ENCODE measurements around the gene JHY. TPM values are rescaled to one million over a fixed set of nuclear protein-coding genes. Genes with fewer than 3 reads are reported as not detected.

Gene JHY
- total RNA-seq, 1 experiment from 2014 or later, result 4.8 TPM

DNA sequence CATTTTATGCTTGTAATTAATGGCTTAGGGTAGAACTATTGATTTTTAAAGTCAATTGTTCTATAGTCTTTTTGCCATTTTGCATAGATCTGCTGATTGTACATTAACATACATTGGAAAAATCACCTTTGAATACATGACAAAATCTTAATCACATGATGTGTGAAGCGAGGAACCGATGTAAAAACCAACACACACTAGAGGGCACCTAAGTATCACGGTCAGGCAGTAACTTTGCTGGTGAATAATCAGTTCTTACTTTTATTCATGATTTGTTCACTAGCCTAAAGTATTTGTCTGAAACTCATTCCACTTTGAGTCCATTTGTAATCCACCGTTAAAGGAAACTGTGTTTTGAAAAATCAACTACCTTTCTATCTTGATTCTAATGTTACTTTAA is 28.2 kb downstream of the JHY start:
- no TSS peak for BruUV-seq (replicated peaks)
- Histone ChIP-seq H3K27me3 (ENCODE audit: insufficient read depth, low read length) (no peaks in the 10 kb centered on the region), H3K36me3 (ENCODE audit: control insufficient read depth in 1 of 2, insufficient read depth in 2 of 2, low read length in 2 of 2) (no peaks in the 10 kb centered on the region), H3K9me3 (ENCODE audit: control insufficient read depth in 1 of 2, insufficient read depth in 1 of 2, low read depth in 1 of 2, low read length in 2 of 2) (no peaks in the 10 kb centered on the region), H3K27ac (ENCODE audit: low read depth, low read length) (no peak overlapping the region), H3K79me2 (ENCODE audit: insufficient read depth, low read length) (no peaks in the 10 kb centered on the region), H3K9me2 (ENCODE audit: insufficient read depth) (no peaks in the 10 kb centered on the region), H3K4me2 (ENCODE audit: low read length) (no peak overlapping the region), H3K4me1 (ENCODE audit: control insufficient read depth in 1 of 2, insufficient read depth in 2 of 2, low read length in 2 of 2) (no peaks in the 10 kb centered on the region), H4K20me1 (ENCODE audit: insufficient read depth) (no peaks in the 10 kb centered on the region), H3K4me3 (replicated peaks in 1 of 2; ENCODE audit: low read depth in 1 of 2, low read length in 2 of 2) (no peak overlapping the region), H3K9ac (ENCODE audit: low read length) (no peak overlapping the region), H2AFZ (ENCODE audit: low read depth, low read length, poor library complexity, severe bottlenecking) (no peak overlapping the region)
- peak; percentile 49; the same call in 1 of the 2 replicates for ATAC-seq
- CTCF ChIA-PET, result interaction anchor here (1.1 kb wide), 1 partner anchor 143 kb away, joined by 3 read pairs; no protein-coding TSS in a partner anchor
- RAD21 ChIA-PET (ENCODE audit: low non-redundant PET in 1 of 2, low total read pairs in 2 of 2, uncharacterized antibody in 2 of 2, unreplicated experiment in 2 of 2), result no interaction called here
- peak; percentile 75 for TF ChIP-seq RAD21 (IDR thresholded peaks at IDR 0.05; ENCODE audit: low read depth)
- TF ChIP-seq CBX3 (IDR thresholded peaks at IDR 0.05; ENCODE audit: low read depth), result no peak
- TF ChIP-seq, protein P1, sequence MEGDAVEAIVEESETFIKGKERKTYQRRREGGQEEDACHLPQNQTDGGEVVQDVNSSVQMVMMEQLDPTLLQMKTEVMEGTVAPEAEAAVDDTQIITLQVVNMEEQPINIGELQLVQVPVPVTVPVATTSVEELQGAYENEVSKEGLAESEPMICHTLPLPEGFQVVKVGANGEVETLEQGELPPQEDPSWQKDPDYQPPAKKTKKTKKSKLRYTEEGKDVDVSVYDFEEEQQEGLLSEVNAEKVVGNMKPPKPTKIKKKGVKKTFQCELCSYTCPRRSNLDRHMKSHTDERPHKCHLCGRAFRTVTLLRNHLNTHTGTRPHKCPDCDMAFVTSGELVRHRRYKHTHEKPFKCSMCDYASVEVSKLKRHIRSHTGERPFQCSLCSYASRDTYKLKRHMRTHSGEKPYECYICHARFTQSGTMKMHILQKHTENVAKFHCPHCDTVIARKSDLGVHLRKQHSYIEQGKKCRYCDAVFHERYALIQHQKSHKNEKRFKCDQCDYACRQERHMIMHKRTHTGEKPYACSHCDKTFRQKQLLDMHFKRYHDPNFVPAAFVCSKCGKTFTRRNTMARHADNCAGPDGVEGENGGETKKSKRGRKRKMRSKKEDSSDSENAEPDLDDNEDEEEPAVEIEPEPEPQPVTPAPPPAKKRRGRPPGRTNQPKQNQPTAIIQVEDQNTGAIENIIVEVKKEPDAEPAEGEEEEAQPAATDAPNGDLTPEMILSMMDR (IDR thresholded peaks at IDR 0.05 in 2 of 3, conservative IDR thresholded peaks at IDR 0.05 in 1 of 3; ENCODE audit: borderline replicate concordance in 1 of 3, insufficient read depth in 1 of 3, low read depth in 2 of 3, low read length in 2 of 3), result peak; percentile 31 to 58 (median 55); a peak in 4 of 6 replicates
- POLR2A ChIA-PET, result no interaction called here
- peak; percentile 8 for DNase-seq (ENCODE audit: low read depth, low spot score)
- intact Hi-C loops (cut with micrococcal nuclease), result loop anchor here (1.0 to 10.0 kb wide), 2 partner anchors 113 to 144 kb away; no protein-coding TSS in a partner anchor

DNA sequence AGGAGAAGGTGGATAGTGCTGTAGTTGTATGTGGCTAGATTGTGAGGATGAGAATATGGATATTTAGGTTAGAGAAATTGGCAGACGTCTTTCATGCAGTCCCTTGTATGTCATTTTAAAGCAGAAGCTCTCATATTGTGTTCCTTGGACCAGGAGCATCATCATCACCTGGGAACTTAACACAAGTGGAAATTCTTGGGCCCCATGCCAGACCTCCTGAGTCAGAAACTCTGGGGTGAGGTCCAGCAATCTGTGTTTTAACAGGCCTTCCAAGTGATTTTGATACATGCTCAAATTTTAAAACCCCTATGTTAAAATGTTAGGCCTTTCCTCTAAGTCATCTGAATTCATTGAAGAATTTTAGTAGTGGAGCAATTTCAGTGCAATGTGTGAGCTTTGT is 34.8 kb downstream of the JHY start:
- CTCF ChIA-PET, result interaction anchor here (1.1 to 1.6 kb wide), 2 partner anchors 104 to 105 kb away, joined by 3 to 4 read pairs; no protein-coding TSS in a partner anchor
- intact Hi-C loops (cut with micrococcal nuclease), result loop anchor here (10.0 kb wide), 1 partner anchor 137 kb away; no protein-coding TSS in a partner anchor
- RAD21 ChIA-PET (ENCODE audit: low non-redundant PET in 1 of 2, low total read pairs in 2 of 2, uncharacterized antibody in 2 of 2, unreplicated experiment in 2 of 2), result no interaction called here
- TF ChIP-seq, protein P2, sequence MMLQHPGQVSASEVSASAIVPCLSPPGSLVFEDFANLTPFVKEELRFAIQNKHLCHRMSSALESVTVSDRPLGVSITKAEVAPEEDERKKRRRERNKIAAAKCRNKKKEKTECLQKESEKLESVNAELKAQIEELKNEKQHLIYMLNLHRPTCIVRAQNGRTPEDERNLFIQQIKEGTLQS (IDR thresholded peaks at IDR 0.05), result no peak
- TF ChIP-seq RAD21 (IDR thresholded peaks at IDR 0.05; ENCODE audit: low read depth) (no peak), EGR1 (IDR thresholded peaks at IDR 0.05; ENCODE audit: low read depth) (no peak), CEBPB (IDR thresholded peaks at IDR 0.05; ENCODE audit: low read depth) (no peak), EZH2phosphoT487 (IDR thresholded peaks at IDR 0.05; ENCODE audit: borderline replicate concordance) (no peak), EZH2 (IDR thresholded peaks at IDR 0.05) (no peak), SRF (IDR thresholded peaks at IDR 0.05; ENCODE audit: low read depth) (no peak), SIN3A (IDR thresholded peaks at IDR 0.05; ENCODE audit: low read depth) (no peak)
- TF ChIP-seq, protein P3, sequence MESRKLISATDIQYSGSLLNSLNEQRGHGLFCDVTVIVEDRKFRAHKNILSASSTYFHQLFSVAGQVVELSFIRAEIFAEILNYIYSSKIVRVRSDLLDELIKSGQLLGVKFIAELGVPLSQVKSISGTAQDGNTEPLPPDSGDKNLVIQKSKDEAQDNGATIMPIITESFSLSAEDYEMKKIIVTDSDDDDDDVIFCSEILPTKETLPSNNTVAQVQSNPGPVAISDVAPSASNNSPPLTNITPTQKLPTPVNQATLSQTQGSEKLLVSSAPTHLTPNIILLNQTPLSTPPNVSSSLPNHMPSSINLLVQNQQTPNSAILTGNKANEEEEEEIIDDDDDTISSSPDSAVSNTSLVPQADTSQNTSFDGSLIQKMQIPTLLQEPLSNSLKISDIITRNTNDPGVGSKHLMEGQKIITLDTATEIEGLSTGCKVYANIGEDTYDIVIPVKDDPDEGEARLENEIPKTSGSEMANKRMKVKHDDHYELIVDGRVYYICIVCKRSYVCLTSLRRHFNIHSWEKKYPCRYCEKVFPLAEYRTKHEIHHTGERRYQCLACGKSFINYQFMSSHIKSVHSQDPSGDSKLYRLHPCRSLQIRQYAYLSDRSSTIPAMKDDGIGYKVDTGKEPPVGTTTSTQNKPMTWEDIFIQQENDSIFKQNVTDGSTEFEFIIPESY (IDR thresholded peaks at IDR 0.05; ENCODE audit: extremely low read depth, insufficient replicate concordance, low read length), result no peak
- TF ChIP-seq, protein P4, sequence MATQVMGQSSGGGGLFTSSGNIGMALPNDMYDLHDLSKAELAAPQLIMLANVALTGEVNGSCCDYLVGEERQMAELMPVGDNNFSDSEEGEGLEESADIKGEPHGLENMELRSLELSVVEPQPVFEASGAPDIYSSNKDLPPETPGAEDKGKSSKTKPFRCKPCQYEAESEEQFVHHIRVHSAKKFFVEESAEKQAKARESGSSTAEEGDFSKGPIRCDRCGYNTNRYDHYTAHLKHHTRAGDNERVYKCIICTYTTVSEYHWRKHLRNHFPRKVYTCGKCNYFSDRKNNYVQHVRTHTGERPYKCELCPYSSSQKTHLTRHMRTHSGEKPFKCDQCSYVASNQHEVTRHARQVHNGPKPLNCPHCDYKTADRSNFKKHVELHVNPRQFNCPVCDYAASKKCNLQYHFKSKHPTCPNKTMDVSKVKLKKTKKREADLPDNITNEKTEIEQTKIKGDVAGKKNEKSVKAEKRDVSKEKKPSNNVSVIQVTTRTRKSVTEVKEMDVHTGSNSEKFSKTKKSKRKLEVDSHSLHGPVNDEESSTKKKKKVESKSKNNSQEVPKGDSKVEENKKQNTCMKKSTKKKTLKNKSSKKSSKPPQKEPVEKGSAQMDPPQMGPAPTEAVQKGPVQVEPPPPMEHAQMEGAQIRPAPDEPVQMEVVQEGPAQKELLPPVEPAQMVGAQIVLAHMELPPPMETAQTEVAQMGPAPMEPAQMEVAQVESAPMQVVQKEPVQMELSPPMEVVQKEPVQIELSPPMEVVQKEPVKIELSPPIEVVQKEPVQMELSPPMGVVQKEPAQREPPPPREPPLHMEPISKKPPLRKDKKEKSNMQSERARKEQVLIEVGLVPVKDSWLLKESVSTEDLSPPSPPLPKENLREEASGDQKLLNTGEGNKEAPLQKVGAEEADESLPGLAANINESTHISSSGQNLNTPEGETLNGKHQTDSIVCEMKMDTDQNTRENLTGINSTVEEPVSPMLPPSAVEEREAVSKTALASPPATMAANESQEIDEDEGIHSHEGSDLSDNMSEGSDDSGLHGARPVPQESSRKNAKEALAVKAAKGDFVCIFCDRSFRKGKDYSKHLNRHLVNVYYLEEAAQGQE (IDR thresholded peaks at IDR 0.05; ENCODE audit: low read depth), result no peak

More for the DNA sequence above, 34.8 kb downstream of the JHY start:
- POLR2A ChIA-PET, result no interaction called here
- ATAC-seq (no peak), DNase-seq (ENCODE audit: low read depth, low spot score) (no peak)
- Histone ChIP-seq H3K4me1 (ENCODE audit: control insufficient read depth in 1 of 2, insufficient read depth in 2 of 2, low read length in 2 of 2) (no peaks in the 10 kb centered on the region), H3K4me3 (replicated peaks in 1 of 2; ENCODE audit: low read depth in 1 of 2, low read length in 2 of 2) (no peak overlapping the region), H3K9me3 (ENCODE audit: control insufficient read depth in 1 of 2, insufficient read depth in 1 of 2, low read depth in 1 of 2, low read length in 2 of 2) (no peaks in the 10 kb centered on the region), H3K9ac (ENCODE audit: low read length) (no peak overlapping the region), H3K79me2 (ENCODE audit: insufficient read depth, low read length) (no peaks in the 10 kb centered on the region), H4K20me1 (ENCODE audit: insufficient read depth) (no peaks in the 10 kb centered on the region), H3K4me2 (ENCODE audit: low read length) (no peak overlapping the region), H3K9me2 (ENCODE audit: insufficient read depth) (no peaks in the 10 kb centered on the region), H2AFZ (ENCODE audit: low read depth, low read length, poor library complexity, severe bottlenecking) (no peak overlapping the region), H3K27me3 (ENCODE audit: insufficient read depth, low read length) (no peaks in the 10 kb centered on the region), H3K36me3 (ENCODE audit: control insufficient read depth in 1 of 2, insufficient read depth in 2 of 2, low read length in 2 of 2) (no peaks in the 10 kb centered on the region), H3K27ac (ENCODE audit: low read depth, low read length) (no peak overlapping the region)
- no TSS peak for BruUV-seq (replicated peaks)
